ENCODE measurements around the gene VAMP2. TPM values are rescaled to one million over a fixed set of nuclear protein-coding genes. Genes with fewer than 3 reads are reported as not detected.

VAMP2 gene
- total and polyA plus RNA-seq, 9 of the 15 experiments (the other 6 are each of a cell fraction or from before 2014, with no cell fraction given), result 2.3 to 31.8 (median 6.0) TPM

DNA sequence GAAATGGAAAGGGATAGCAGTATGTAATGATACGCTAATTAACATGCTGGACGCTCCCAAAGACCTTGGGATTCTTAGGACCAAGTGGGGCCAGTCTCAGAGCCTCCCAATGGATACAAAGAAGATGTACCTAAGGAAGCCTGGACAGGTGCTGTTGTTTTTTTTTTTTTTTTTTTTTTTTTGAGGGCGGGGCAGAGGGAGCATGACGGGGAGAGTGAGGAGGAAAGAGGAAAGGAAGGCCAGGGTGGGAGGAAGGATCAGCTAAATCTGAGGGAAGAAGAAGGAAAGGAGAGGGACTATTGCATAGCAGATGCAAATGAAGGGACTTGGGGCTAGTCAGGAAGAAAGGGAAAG lies 2.5 kb downstream of the VAMP2 start:
- Histone ChIP-seq H3K27me3 (ENCODE audit: control insufficient read depth in 2 of 2, insufficient read depth in 2 of 2, low read length in 2 of 2) (no peaks in the 10 kb centered on the region), H3K9ac (ENCODE audit: insufficient read depth in 1 of 2, low read depth in 2 of 2, low read length in 2 of 2) (no peak overlapping the region), H3K9me1 (ENCODE audit: control insufficient read depth, insufficient read depth, low read length) (peaks cover 5% of the 10 kb centered on the region), H3K4me2 (ENCODE audit: insufficient read depth, low read length) (peak overlapping the region; percentile 21; the same call in 1 of the 2 replicates), H3K36me3 (ENCODE audit: control insufficient read depth, insufficient read depth, low read length) (peaks cover 29% of the 10 kb centered on the region; the same call in 2 of the 3 replicates), H3K4me1 (replicated peaks in 1 of 2; ENCODE audit: control insufficient read depth in 2 of 2, insufficient read depth in 2 of 2, low read length in 2 of 2) (peaks cover 42 to 68% of the 10 kb centered on the region in 2 experiments), H3K79me2 (ENCODE audit: control insufficient read depth, insufficient read depth, low read length) (peaks cover 40% of the 10 kb centered on the region), H2AFZ (ENCODE audit: low read depth, low read length) (no peak overlapping the region), H4K20me1 (replicated peaks; ENCODE audit: control insufficient read depth, insufficient read depth, low read length) (0 out of 2 replicates have a peak, but pooled peaks cover 12% of the 10 kb centered on the region), H3K4me3 (no peak overlapping the region), H3K9me3 (replicated peaks; ENCODE audit: control insufficient read depth, insufficient read depth, low read depth, low read length) (no peaks in the 10 kb centered on the region), H3K27ac (ENCODE audit: extremely low read depth, low read depth, low read length) (no peak overlapping the region)
- ATAC-seq (no peak), FAIRE-seq (no peak), DNase-seq (ENCODE audit: extremely low read depth in 1 of 4, low spot score in 3 of 4) (no peak)
- intact Hi-C loops (cut with micrococcal nuclease), result no loop called here
- BruUV-seq (replicated peaks), result no TSS peak
- WGBS (ENCODE audit: insufficient coverage, low coverage, missing lambda C conversion rate), result 100% methylated on average over 1 of the region's 4 CpGs
- TF ChIP-seq, protein P1, sequence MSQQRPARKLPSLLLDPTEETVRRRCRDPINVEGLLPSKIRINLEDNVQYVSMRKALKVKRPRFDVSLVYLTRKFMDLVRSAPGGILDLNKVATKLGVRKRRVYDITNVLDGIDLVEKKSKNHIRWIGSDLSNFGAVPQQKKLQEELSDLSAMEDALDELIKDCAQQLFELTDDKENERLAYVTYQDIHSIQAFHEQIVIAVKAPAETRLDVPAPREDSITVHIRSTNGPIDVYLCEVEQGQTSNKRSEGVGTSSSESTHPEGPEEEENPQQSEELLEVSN (IDR thresholded peaks at IDR 0.05; ENCODE audit: borderline replicate concordance in 1 of 2, extremely low read depth in 1 of 2, insufficient read depth in 1 of 2, insufficient read length in 1 of 2, low read depth in 1 of 2, low read length in 1 of 2, poor library complexity in 1 of 2, severe bottlenecking in 1 of 2), result no peak
- peak; percentile 88 for TF ChIP-seq ZNF384 (IDR thresholded peaks at IDR 0.05; ENCODE audit: low read depth, low read length)
- in situ Hi-C loops (cut with MboI), result no loop called here
- POLR2A ChIA-PET, result interaction anchor here (0.9 to 8.6 kb wide), 3 partner anchors 12 to 65 kb away, joined by 3 to 105 read pairs (median 4); no protein-coding TSS in a partner anchor
- CTCF ChIA-PET (ENCODE audit: low intra/inter-chr PET ratio), result no interaction called here
